Measurements from ENCODE around the gene DNAJB8. TPM values are rescaled to one million over a fixed set of nuclear protein-coding genes. Genes with fewer than 3 reads are reported as not detected.
A peak's percentile ranks its signal among the peaks of the same experiment; 100 is the strongest.

The DNAJB8 gene
- total and polyA plus RNA-seq, 9 of the 15 experiments (the other 6 are each of a cell fraction or from before 2014, with no cell fraction given): not detected

DNA sequence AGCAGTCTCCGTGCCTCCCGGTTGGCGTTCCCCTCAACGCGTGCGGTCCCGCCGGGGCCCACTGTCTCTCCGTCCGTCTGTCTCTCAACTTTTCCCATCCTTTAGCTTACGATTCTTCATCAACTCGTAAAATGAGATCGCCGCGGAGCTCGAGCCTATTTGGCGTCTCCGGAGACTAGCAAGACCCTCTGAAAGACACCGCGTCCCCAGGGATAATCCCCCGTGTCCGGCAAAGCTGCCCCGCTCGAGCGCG lies 22.9 kb upstream of the DNAJB8 start (continued):
- TF ChIP-seq ZNF224 (CRISPR knock-in tag; IDR thresholded peaks at IDR 0.05): no peak
- TF ChIP-seq POLR2AphosphoS5 (IDR thresholded peaks at IDR 0.05; ENCODE audit: control insufficient read depth, insufficient read depth, low read depth, low read length): no peak
- TF ChIP-seq ARNT (IDR thresholded peaks at IDR 0.05): no peak
- no peak for TF ChIP-seq ZNF444 (CRISPR knock-in tag; IDR thresholded peaks at IDR 0.05)
- TF ChIP-seq, protein P1, sequence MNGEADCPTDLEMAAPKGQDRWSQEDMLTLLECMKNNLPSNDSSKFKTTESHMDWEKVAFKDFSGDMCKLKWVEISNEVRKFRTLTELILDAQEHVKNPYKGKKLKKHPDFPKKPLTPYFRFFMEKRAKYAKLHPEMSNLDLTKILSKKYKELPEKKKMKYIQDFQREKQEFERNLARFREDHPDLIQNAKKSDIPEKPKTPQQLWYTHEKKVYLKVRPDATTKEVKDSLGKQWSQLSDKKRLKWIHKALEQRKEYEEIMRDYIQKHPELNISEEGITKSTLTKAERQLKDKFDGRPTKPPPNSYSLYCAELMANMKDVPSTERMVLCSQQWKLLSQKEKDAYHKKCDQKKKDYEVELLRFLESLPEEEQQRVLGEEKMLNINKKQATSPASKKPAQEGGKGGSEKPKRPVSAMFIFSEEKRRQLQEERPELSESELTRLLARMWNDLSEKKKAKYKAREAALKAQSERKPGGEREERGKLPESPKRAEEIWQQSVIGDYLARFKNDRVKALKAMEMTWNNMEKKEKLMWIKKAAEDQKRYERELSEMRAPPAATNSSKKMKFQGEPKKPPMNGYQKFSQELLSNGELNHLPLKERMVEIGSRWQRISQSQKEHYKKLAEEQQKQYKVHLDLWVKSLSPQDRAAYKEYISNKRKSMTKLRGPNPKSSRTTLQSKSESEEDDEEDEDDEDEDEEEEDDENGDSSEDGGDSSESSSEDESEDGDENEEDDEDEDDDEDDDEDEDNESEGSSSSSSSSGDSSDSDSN (IDR thresholded peaks at IDR 0.05; ENCODE audit: borderline replicate concordance in 1 of 2, low read depth in 2 of 2, low read length in 2 of 2): 0 out of 4 replicates have a peak, but pooled peaks of 1 of the 2 experiments have one; percentile 19
- TF ChIP-seq CEBPG (CRISPR knock-in tag; IDR thresholded peaks at IDR 0.05): no peak
- no peak for TF ChIP-seq CEBPG (tag; conservative IDR thresholded peaks at IDR 0.05 in 1 of 2, IDR thresholded peaks at IDR 0.05 in 1 of 2)
- no peak for TF ChIP-seq SP2 (IDR thresholded peaks at IDR 0.05; ENCODE audit: extremely low read depth, low read depth, low read length, poor library complexity, severe bottlenecking)
- TF ChIP-seq SIN3B (IDR thresholded peaks at IDR 0.05; ENCODE audit: low read depth): 0 out of 2 replicates have a peak, but pooled peaks have one; percentile 1
- peak; percentile 73 for TF ChIP-seq FIP1L1 (IDR thresholded peaks at IDR 0.05; ENCODE audit: low read depth, low read length, poor library complexity, severe bottlenecking)
- no peak for TF ChIP-seq CHD2 (IDR thresholded peaks at IDR 0.05; ENCODE audit: low read depth, low read length)
- TF ChIP-seq GTF2E2 (tag; IDR thresholded peaks at IDR 0.05): no peak
- TF ChIP-seq, protein P2, sequence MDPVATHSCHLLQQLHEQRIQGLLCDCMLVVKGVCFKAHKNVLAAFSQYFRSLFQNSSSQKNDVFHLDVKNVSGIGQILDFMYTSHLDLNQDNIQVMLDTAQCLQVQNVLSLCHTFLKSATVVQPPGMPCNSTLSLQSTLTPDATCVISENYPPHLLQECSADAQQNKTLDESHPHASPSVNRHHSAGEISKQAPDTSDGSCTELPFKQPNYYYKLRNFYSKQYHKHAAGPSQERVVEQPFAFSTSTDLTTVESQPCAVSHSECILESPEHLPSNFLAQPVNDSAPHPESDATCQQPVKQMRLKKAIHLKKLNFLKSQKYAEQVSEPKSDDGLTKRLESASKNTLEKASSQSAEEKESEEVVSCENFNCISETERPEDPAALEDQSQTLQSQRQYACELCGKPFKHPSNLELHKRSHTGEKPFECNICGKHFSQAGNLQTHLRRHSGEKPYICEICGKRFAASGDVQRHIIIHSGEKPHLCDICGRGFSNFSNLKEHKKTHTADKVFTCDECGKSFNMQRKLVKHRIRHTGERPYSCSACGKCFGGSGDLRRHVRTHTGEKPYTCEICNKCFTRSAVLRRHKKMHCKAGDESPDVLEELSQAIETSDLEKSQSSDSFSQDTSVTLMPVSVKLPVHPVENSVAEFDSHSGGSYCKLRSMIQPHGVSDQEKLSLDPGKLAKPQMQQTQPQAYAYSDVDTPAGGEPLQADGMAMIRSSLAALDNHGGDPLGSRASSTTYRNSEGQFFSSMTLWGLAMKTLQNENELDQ (CRISPR knock-in tag; IDR thresholded peaks at IDR 0.05; ENCODE audit: borderline replicate concordance): no peak
- TF ChIP-seq, protein P3, sequence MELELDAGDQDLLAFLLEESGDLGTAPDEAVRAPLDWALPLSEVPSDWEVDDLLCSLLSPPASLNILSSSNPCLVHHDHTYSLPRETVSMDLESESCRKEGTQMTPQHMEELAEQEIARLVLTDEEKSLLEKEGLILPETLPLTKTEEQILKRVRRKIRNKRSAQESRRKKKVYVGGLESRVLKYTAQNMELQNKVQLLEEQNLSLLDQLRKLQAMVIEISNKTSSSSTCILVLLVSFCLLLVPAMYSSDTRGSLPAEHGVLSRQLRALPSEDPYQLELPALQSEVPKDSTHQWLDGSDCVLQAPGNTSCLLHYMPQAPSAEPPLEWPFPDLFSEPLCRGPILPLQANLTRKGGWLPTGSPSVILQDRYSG (tag; conservative IDR thresholded peaks at IDR 0.05; ENCODE audit: low read depth): no peak
- 0 out of 2 replicates have a peak, but pooled peaks have one; percentile 13 for TF ChIP-seq POLR2G (IDR thresholded peaks at IDR 0.05; ENCODE audit: low read depth, low read length)
- TF ChIP-seq ZFP30 (CRISPR knock-in tag; IDR thresholded peaks at IDR 0.05; ENCODE audit: borderline replicate concordance): no peak
- TF ChIP-seq, protein P4, sequence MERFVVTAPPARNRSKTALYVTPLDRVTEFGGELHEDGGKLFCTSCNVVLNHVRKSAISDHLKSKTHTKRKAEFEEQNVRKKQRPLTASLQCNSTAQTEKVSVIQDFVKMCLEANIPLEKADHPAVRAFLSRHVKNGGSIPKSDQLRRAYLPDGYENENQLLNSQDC (CRISPR knock-in tag; IDR thresholded peaks at IDR 0.05): no peak
- no peak for TF ChIP-seq ZNF239 (CRISPR knock-in tag; IDR thresholded peaks at IDR 0.05)
- TF ChIP-seq ESRRB (CRISPR knock-in tag; IDR thresholded peaks at IDR 0.05; ENCODE audit: borderline replicate concordance): no peak
- TF ChIP-seq, protein P5, sequence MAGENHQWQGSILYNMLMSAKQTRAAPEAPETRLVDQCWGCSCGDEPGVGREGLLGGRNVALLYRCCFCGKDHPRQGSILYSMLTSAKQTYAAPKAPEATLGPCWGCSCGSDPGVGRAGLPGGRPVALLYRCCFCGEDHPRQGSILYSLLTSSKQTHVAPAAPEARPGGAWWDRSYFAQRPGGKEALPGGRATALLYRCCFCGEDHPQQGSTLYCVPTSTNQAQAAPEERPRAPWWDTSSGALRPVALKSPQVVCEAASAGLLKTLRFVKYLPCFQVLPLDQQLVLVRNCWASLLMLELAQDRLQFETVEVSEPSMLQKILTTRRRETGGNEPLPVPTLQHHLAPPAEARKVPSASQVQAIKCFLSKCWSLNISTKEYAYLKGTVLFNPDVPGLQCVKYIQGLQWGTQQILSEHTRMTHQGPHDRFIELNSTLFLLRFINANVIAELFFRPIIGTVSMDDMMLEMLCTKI (IDR thresholded peaks at IDR 0.05; ENCODE audit: partially characterized antibody): no peak

All from K562 (cell line).